H1 (cell line): ENCODE data around the gene MRTFA. TPM values are rescaled to one million over a fixed set of nuclear protein-coding genes. Genes with fewer than 3 reads are reported as not detected.

Experiments
- CTCF ChIA-PET: fragments of 300-600 bp; sonication (Branson Sonifier 250); formaldehyde crosslinking; loops from one replicate; lab custom pipeline; 2021; ENCODE audit not compliant: partially characterized antibody; lab: Charles Lee
- POLR2A ChIA-PET: fragments of 300-600 bp; sonication (Branson Sonifier 250); formaldehyde crosslinking; loops from one replicate; lab custom pipeline; 2021; ENCODE audit warnings: inconsistent platforms; ENCODE audit not compliant: partially characterized antibody; lab: Charles Lee
- DNase-seq, 2 experiments: peaks; one replicate each; pipeline versions ENCODE4 v3.0.0 to v3.0.0-alpha.2; 2010 to 2022; ENCODE audit warnings: low spot score in 2 of 2, low read depth in 1 of 2, mixed read lengths in 1 of 2
- FAIRE-seq: peaks from 2 replicates; lab custom pipeline; 2011; peaks lifted over from hg19 to GRCh38; lab: Jason Lieb, UNC
- H2AFZ ChIP-seq: 2 replicates; pipeline ENCODE4 v1.8.1; 2012; ENCODE audit warnings: low read length, inconsistent platforms
- H2AK5ac ChIP-seq: 2 replicates; pipeline ENCODE4 v1.6.1; 2013; ENCODE audit warnings: low read depth, low read length
- H2BK120ac ChIP-seq: replicated peaks from 2 replicates; pipeline ENCODE3; 2013; ENCODE audit warnings: low read depth, low read length, inconsistent platforms
- H2BK12ac ChIP-seq: 2 replicates; pipeline ENCODE4 v1.6.1; 2013; ENCODE audit warnings: low read depth, low read length
- H2BK15ac ChIP-seq: 2 replicates; pipeline ENCODE4 v1.6.1; 2013; ENCODE audit warnings: low read length
- H2BK20ac ChIP-seq: 2 replicates; pipeline ENCODE4 v1.6.1; 2013; ENCODE audit warnings: low read length
- H2BK5ac ChIP-seq: 2 replicates; pipeline ENCODE4 v1.6.1; 2013; ENCODE audit warnings: low read depth, low read length
- H3K14ac ChIP-seq: 2 replicates; pipeline ENCODE4 v1.6.1; 2013; ENCODE audit warnings: inconsistent platforms; ENCODE audit not compliant: insufficient read length
- H3K18ac ChIP-seq: 2 replicates; pipeline ENCODE4 v1.6.1; 2013; ENCODE audit warnings: low read length; ENCODE audit errors: extremely low read depth
- H3K23ac ChIP-seq: 2 replicates; pipeline ENCODE4 v1.6.1; 2013; ENCODE audit warnings: inconsistent platforms; ENCODE audit not compliant: insufficient read length
- H3K23me2 ChIP-seq: 2 replicates; pipeline ENCODE4 v1.6.1; 2013; ENCODE audit warnings: low read depth, low read length
- H3K27ac ChIP-seq: 2 replicates; pipeline ENCODE4 v1.6.1; 2011; ENCODE audit warnings: low read depth, low read length, inconsistent platforms
- H3K27me3 ChIP-seq, 4 experiments: replicated peaks in 1 of 4; 1 replicate in 1 of 4; 2 replicates in 3 of 4; pipeline versions ENCODE4 v1.6.1 to v1.8.1; 2011 to 2013; ENCODE audit warnings: low read length in 3 of 4, mild to moderate bottlenecking in 3 of 4, inconsistent platforms in 2 of 4, mixed read lengths in 2 of 4, moderate library complexity in 1 of 4; ENCODE audit not compliant: control insufficient read depth in 3 of 4, insufficient read depth in 3 of 4; ENCODE audit errors: extremely low read depth in 1 of 4
- H3K36me3 ChIP-seq, 4 experiments: 2 replicates each; pipeline versions ENCODE4 v1.6.1 to v1.8.1; 2011 to 2013; ENCODE audit warnings: mild to moderate bottlenecking in 4 of 4, low read length in 3 of 4, moderate library complexity in 2 of 4, control low read depth in 1 of 4, inconsistent platforms in 1 of 4; ENCODE audit not compliant: insufficient read depth in 4 of 4, control insufficient read depth in 2 of 4
- H3K4ac ChIP-seq: replicated peaks from 2 replicates; pipeline ENCODE3; 2013; ENCODE audit warnings: low read length, low read depth, mixed read lengths, inconsistent platforms; ENCODE audit not compliant: insufficient read length
- H3K4me1 ChIP-seq, 4 experiments: replicated peaks in 1 of 4; 1 replicate in 1 of 4; 2 replicates in 3 of 4; pipeline versions ENCODE4 v1.6.1 to v1.8.1; 2011 to 2013; ENCODE audit warnings: low read length in 3 of 4, inconsistent platforms in 2 of 4, mixed read lengths in 1 of 4; ENCODE audit not compliant: insufficient read depth in 4 of 4, control insufficient read depth in 3 of 4
- H3K4me2 ChIP-seq, 2 experiments: 2 replicates each; pipeline versions ENCODE4 v1.6.1 to v1.8.1; 2011 to 2013; ENCODE audit warnings: low read depth in 2 of 2, low read length in 2 of 2, control low read depth in 1 of 2, inconsistent platforms in 1 of 2, mild to moderate bottlenecking in 1 of 2; ENCODE audit not compliant: insufficient read depth in 1 of 2
- H3K4me3 ChIP-seq, 4 experiments: fragments of 200-600, 300-600 bp in 1 of 4; sonication (generic), shearing (Covaris generic), sonication (Bioruptor Twin) in 1 of 4; 2 replicates each; pipeline versions ENCODE4 v1.5.1 to v1.8.1; 2011 to 2016; ENCODE audit warnings: low read length in 4 of 4, low read depth in 3 of 4, control low read depth in 2 of 4, inconsistent platforms in 2 of 4, mild to moderate bottlenecking in 2 of 4, mixed read lengths in 1 of 4, moderate library complexity in 1 of 4; ENCODE audit not compliant: insufficient read depth in 2 of 4; ENCODE audit errors: extremely low read depth in 1 of 4
- H3K56ac ChIP-seq: replicated peaks from 2 replicates; pipeline ENCODE3; 2013; ENCODE audit warnings: low read depth, mild to moderate bottlenecking, mixed read lengths, low read length, inconsistent platforms; ENCODE audit not compliant: insufficient read length
- H3K79me1 ChIP-seq: 2 replicates; pipeline ENCODE4 v1.6.1; 2013; ENCODE audit warnings: low read depth, low read length, control low read depth
- H3K79me2 ChIP-seq, 2 experiments: 2 replicates each; pipeline versions ENCODE4 v1.6.1 to v1.8.1; 2012 to 2013; ENCODE audit warnings: low read length in 2 of 2, mild to moderate bottlenecking in 2 of 2, inconsistent platforms in 1 of 2; ENCODE audit not compliant: insufficient read depth in 2 of 2, control insufficient read depth in 1 of 2
- H3K9ac ChIP-seq, 4 experiments: replicated peaks in 1 of 4; 1 replicate in 1 of 4; 2 replicates in 3 of 4; pipeline versions ENCODE4 v1.6.1 to v1.8.1; 2011 to 2013; ENCODE audit warnings: low read depth in 3 of 4, low read length in 3 of 4, control low read depth in 2 of 4, mild to moderate bottlenecking in 2 of 4, moderate library complexity in 2 of 4, inconsistent platforms in 1 of 4; ENCODE audit errors: extremely low read depth in 1 of 4
- H3K9me3 ChIP-seq, 2 experiments: 2 replicates each; pipeline versions ENCODE4 v1.6.1 to v1.8.1; 2012 to 2013; ENCODE audit warnings: mild to moderate bottlenecking in 2 of 2, moderate library complexity in 2 of 2, control low read depth in 1 of 2, inconsistent platforms in 1 of 2, low read depth in 1 of 2, low read length in 1 of 2, mixed read lengths in 1 of 2; ENCODE audit not compliant: insufficient read depth in 2 of 2
- H4K20me1 ChIP-seq, 2 experiments: replicated peaks in 1 of 2; 2 replicates each; pipeline versions ENCODE3 to v1.8.1; 2011 to 2013; ENCODE audit warnings: inconsistent platforms in 2 of 2, low read length in 2 of 2, mild to moderate bottlenecking in 1 of 2; ENCODE audit not compliant: insufficient read depth in 2 of 2, control insufficient read depth in 1 of 2
- H4K5ac ChIP-seq: 2 replicates; pipeline ENCODE4 v1.6.1; 2013; ENCODE audit warnings: low read length, low read depth, mixed read lengths, inconsistent platforms; ENCODE audit not compliant: insufficient read length
- H4K8ac ChIP-seq: 2 replicates; pipeline ENCODE4 v1.8.0; 2013; ENCODE audit warnings: mild to moderate bottlenecking, moderate library complexity, low read length, inconsistent platforms; ENCODE audit not compliant: insufficient read depth; ENCODE audit errors: extremely low read depth
- H4K91ac ChIP-seq: replicated peaks from 2 replicates; pipeline ENCODE3; 2013; ENCODE audit warnings: low read length, mixed read lengths, inconsistent platforms; ENCODE audit not compliant: insufficient read length
- CBX5 ChIP-seq: fragments of 300-800, 300-1000 bp; sonication (generic); IDR thresholded peaks from 2 replicates; pipeline ENCODE4 v1.7.1; 2016; ENCODE audit warnings: antibody characterized with exemption, low read length, low read depth
- WGBS, 2 experiments: shearing (Covaris generic) in 1 of 2; methylation state at CpG; one replicate each; pipeline versions ENCODE4 v1.1.6 to v1.1.7; 2013 to 2015; ENCODE audit warnings: low lambda C conversion rate in 2 of 2, mixed read lengths in 2 of 2, inconsistent platforms in 1 of 2, low coverage in 1 of 2, missing lambda C conversion rate in 1 of 2; ENCODE audit not compliant: insufficient replicate concordance in 2 of 2, insufficient coverage in 1 of 2, insufficient read length in 1 of 2; ENCODE audit errors: extremely low coverage in 1 of 2, missing lambda C conversion rate in 1 of 2; 5-methylcytosine and 5-hydroxymethylcytosine counted together
- polyA plus RNA-seq, 7 experiments: library from polyadenylated mRNA; depleted of rRNA in 3 of 7; stranded (reverse) in 5 of 7; unstranded in 2 of 7; fragments of >200 nt in 5 of 7; fragments of 200-250 nt in 2 of 7; gene quantifications; 1 replicate in 5 of 7; 2 replicates in 1 of 7; 4 replicates in 1 of 7; pipeline versions ENCODE4 v1.2.1 to v1.2.3, GENCODE V29; 2011 to 2013; ENCODE audit warnings: missing spikeins in 2 of 7, mixed read lengths in 2 of 7
- total RNA-seq: library from RNA; stranded (reverse); fragmentation: NEBNext Ultra II Directional; extraction: Animal tissue kit (Norgen Biotek cat#: 25700); gene quantifications from 2 replicates; pipeline ENCODE4 v1.2.1, GENCODE V29; 2021

MRTFA gene
- total and polyA plus RNA-seq, 2 of the 8 experiments (the other 6 are each of a cell fraction or from before 2014, with no cell fraction given): 5.4 to 37.9 TPM

DNA sequence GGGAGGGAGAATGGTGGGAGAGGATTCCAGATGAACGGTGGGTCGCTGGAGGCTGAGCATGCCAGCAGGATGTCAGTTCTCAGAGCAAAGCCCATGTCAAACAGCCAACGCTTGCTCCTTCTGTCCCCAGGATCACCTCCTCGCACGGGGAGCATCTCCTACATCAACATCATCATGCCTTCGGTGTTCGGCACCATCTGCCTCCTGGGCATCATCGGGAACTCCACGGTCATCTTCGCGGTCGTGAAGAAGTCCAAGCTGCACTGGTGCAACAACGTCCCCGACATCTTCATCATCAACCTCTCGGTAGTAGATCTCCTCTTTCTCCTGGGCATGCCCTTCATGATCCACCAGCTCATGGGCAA, 44.3 kb upstream of the MRTFA start:
- Histone ChIP-seq H3K4me2 (no peak overlapping the region), H2BK120ac (no peak overlapping the region), H4K5ac (no peak overlapping the region), H3K36me3 (no peaks in the 10 kb centered on the region), H3K9me3 (no peaks in the 10 kb centered on the region), H3K56ac (no peak overlapping the region), H3K14ac (no peak overlapping the region), H3K79me2 (no peaks in the 10 kb centered on the region), H3K4me3 (no peak overlapping the region), H2BK5ac (no peak overlapping the region), H4K8ac (no peak overlapping the region; the same call in 1 of the 2 replicates), H4K20me1 (no peaks in the 10 kb centered on the region), H2AK5ac (peak overlapping the region; percentile 11; the same call in 1 of the 2 replicates), H3K4me1 (peaks cover 8 to 39% (median 23%) of the 10 kb centered on the region in 4 experiments), H3K27ac (no peak overlapping the region), H2BK20ac (peak overlapping the region; percentile 52; the same call in 1 of the 2 replicates), H2BK15ac (peak overlapping the region; percentile 20), H3K9ac (no peak overlapping the region), H2AFZ (no peak overlapping the region), H2BK12ac (peak overlapping the region; percentile 94), H3K27me3 (no peaks in the 10 kb centered on the region), H3K23ac (no peak overlapping the region), H3K79me1 (no peaks in the 10 kb centered on the region), H3K4ac (no peak overlapping the region), H4K91ac (peak overlapping the region; percentile 29), H3K23me2 (peaks cover 7% of the 10 kb centered on the region; the same call in 1 of the 2 replicates), H3K18ac (no peak overlapping the region)
- ChIA-PET POLR2A (no interaction called here), CTCF (interaction anchor here (0.6 to 2.4 kb wide), 8 partner anchors 12 to 239 kb away, joined by 3 to 9 read pairs (median 3); no protein-coding TSS in a partner anchor)
- TF ChIP-seq CBX5: no peak
- FAIRE-seq: no peak
- WGBS, 2 experiments: 95% methylated on average over 15 of the region's 15 CpGs; no CpG with 5 or more reads in 1 of the 2 experiments
- DNase-seq: no peak
